Endometrial microvascular endothelial cells (primary cell): ENCODE results near the gene OR10G7. TPM values are rescaled to one million over a fixed set of nuclear protein-coding genes. Genes with fewer than 3 reads are reported as not detected.
"Not testable (repeated sequence)": the region's sequence is repeated elsewhere in the genome, so short reads cannot be mapped to it uniquely, and the experiment has no call there.

ENCODE experiments used
- in situ Hi-C: cut with HindIII; loops from 2 replicates; pipeline ENCODE4 v1.10.0; 2017; ENCODE audit warnings: low sequenced_read_pairs, low pct_unique_long_range_greater_than_20kb; ENCODE audit errors: inconsistent ontology term
- total RNA-seq: library from RNA; depleted of rRNA; stranded (reverse); fragments of >200 nt; gene quantifications from one replicate; pipeline ENCODE4 v1.2.3, GENCODE V29; 2015; ENCODE audit errors: inconsistent ontology term

Gene OR10G7
- total RNA-seq, 1 donor from 2014 or later: not detected

- in situ Hi-C loops: no loop called here
Observed at GRCh38 chr11:124052966-124053365, 11.8 kb upstream of the OR10G7 start.

- in situ Hi-C loops: no loop called here
Observed at GRCh38 chr11:124050748-124051147, 9.6 kb upstream of the OR10G7 start.

- in situ Hi-C loops: no loop called here
Observed at GRCh38 chr11:124043420-124043819, 2.3 kb upstream of the OR10G7 start.

GRCh38 chr11:124039557-124039956 is 1.6 kb downstream of the OR10G7 start:
- in situ Hi-C loops: no loop called here

DNA sequence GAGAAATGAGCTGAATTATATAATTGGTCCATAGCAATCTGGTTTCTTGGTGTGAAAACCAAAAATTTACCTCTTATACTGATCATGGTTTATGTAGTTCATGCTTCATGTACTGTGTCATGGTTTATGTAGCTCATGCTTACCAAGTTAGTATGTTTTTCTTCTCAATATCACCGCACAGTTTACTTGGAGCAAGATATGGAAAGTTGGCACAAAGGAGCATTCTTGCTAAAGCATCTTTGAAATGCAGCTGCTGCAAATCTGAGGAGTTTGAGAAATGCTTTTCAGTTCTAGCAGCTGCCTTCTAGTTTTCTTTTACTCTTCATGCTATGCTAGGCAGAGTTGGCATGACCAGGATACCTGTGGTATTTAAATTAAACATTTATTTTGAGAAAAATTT is 4.5 kb downstream of the OR10G7 start:
- in situ Hi-C loops: no loop called here

DNA sequence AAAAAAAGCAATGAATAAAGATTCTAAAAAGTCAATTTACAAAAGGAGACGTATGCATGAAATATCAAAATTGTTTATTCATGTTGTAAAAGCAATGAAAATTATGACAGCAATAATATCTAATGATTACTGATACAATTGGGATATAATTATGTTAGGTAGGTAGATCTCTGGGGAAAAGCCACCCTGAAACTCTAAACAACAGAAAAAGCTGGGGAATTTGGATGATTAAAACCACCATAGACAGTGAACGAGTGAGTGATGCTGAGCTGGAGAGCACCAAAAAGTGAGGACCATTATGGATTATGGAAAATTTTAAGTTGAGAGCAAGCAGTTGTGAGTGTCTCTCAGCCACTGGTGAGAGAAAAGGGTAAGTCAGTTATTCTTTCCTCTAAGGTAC is 14.6 kb downstream of the OR10G7 start, which contains the start of gene OR10G8:
TSS of gene OR10G8 (plus strand) at position 301 of the 400 bp plus-strand sequence. CDS start 2,825 bp downstream, outside the sequence.
- in situ Hi-C loops: no loop called here

DNA sequence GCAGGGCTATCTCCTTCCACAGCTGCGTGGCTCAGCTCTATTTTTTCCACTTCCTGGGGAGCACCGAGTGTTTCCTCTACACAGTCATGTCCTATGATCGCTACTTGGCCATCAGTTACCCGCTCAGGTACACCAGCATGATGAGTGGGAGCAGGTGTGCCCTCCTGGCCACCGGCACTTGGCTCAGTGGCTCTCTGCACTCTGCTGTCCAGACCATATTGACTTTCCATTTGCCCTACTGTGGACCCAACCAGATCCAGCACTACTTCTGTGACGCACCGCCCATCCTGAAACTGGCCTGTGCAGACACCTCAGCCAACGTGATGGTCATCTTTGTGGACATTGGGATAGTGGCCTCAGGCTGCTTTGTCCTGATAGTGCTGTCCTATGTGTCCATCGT is 25.3 kb downstream of the OR10G7 start:
- in situ Hi-C loops: not testable (repeated sequence)

- in situ Hi-C loops: no loop called here
Observed at GRCh38 chr11:124012697-124013096, 28.4 kb downstream of the OR10G7 start, which contains the start of gene OR10G4. TSS of gene OR10G4 (plus strand) at chr11:124012997. CDS start at chr11:124015575, 2,578 bp downstream.

DNA sequence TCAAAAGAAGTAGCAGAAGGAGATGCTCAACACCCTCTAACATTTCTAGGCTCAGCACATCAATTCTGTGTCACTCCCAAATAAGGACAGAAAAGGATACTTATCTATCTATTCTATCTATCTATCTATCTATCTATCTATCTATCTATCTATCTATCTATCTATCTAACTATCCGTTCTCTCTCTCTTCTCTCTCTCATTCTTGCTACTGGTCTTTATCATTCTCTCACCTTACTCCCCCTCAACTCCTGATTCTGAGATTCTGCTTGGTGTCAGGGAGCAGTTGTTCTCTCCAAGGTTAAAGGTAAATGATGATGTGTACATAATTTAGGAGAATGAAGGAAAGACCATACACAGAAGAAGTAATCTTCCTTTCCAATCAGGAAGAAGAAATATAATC is 46.0 kb downstream of the OR10G7 start, which contains the start of gene OR10G6:
TSS of gene OR10G6 (minus strand) at position 43 of the 400 bp plus-strand sequence. CDS start at position 43, 0 bp downstream.
- in situ Hi-C loops: no loop called here

Other genes starting within 250 kb of the OR10G7 start
- not detected for gene OR6M1, start 235.0 kb downstream of the OR10G7 start, total RNA-seq
- not detected for gene TMEM225, start 155.7 kb downstream of the OR10G7 start, total RNA-seq
- not detected for gene OR8D4, start 139.2 kb downstream of the OR10G7 start, total RNA-seq
- not detected for gene OR4D5, start 101.7 kb downstream of the OR10G7 start, total RNA-seq
- not detected for gene OR6T1, start 97.5 kb downstream of the OR10G7 start, total RNA-seq
- not detected for gene OR10S1, start 63.5 kb downstream of the OR10G7 start, total RNA-seq
- not detected for gene OR10G6, start 46.2 kb downstream of the OR10G7 start, total RNA-seq
- gene OR10G4, start 28.3 kb downstream of the OR10G7 start, total RNA-seq: not detected
- not detected for gene OR10G9, start 18.3 kb downstream of the OR10G7 start, total RNA-seq
- not detected for gene OR10G8, start 14.5 kb downstream of the OR10G7 start, total RNA-seq
- gene VWA5A, start 74.1 kb upstream of the OR10G7 start, total RNA-seq: 19.7 TPM
- not detected for gene OR10D3, start 142.0 kb upstream of the OR10G7 start, total RNA-seq
- gene OR8G1, start 199.8 kb upstream of the OR10G7 start, total RNA-seq: not detected
- gene OR8G5, start 215.1 kb upstream of the OR10G7 start, total RNA-seq: not detected